GM21619 (cell line): ENCODE measurements around the gene SYTL3.
"Not testable (repeated sequence)": the region's sequence is repeated elsewhere in the genome, so short reads cannot be mapped to it uniquely, and the experiment has no call there.

Experiments used
- ATAC-seq: cut with Tn5 transposase; IDR thresholded peaks from one replicate; pipeline ENCODE4 v1.9.1; 2021; ENCODE audit not compliant: unreplicated experiment

SYTL3 gene

DNA sequence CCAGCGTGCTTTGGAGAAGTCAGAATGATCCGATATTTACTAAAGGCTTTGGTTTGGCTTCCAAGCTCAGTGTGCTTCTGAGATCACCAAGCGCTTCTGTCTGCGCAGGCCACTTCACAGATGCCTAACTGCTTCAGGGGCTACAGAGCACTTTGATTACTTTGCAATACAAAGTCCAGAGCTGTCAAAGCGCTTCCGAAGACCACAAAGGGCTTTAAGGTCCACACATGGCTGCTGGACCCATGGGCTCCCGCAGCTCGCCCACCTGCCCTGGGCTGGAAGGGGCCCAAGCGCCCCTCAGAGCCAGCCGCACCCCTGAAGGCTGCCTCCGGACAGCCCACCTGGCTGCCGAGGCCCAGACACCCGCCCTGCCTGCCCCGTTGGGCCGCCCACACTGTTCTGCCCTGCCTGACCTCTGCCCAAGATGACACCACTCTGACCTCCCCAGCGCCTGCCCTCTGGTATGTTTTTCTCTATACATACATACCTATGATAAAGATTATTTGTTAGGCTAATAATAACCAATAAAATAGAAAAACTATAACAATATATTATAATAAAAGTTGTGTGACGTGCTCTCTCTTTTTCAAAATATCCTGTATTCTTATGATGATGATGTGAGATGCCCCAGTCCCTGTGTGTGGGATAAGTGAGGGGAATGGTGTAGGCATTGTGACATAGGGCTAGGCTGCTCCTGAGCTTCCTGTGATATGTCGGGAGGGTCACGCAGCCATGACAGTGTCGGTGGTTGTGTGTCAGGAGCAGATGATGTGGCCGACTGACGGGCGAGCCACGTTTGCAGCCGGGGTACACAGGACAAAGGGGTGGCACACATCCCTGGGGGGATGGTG lies 27.9 kb upstream of the SYTL3 start:
- ATAC-seq, result no peak

DNA sequence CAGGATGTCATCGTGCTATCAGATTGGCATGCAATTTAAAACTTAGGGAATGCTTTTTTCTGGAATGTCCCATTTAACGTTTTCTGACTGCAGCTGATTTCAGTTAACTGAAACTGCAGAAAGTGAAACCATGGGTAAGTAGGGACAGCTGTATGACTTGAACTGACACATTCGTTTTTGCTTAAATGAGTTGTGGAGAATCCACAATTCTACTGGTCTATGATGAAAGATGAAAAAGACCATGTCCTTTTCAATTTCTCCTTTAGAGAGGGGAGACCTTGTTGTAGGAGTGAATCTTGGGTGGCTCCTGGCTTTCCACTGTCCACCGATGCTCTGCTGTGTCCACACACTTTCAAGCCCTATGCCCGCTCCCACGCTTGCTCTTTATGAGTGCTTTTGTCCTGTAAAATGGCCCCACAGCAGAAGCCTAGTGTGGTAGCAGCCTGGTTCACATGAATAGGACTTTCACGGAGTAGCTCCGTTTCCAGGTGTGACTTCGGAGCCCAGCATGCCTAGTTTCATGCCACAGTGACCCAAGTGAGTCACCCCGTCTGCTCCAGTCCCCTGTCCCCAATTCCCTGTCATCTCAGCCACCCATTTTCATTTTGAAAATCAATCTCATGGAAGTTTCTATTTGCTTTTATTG lies 27.2 kb upstream of the SYTL3 start:
- ATAC-seq, result no peak

DNA sequence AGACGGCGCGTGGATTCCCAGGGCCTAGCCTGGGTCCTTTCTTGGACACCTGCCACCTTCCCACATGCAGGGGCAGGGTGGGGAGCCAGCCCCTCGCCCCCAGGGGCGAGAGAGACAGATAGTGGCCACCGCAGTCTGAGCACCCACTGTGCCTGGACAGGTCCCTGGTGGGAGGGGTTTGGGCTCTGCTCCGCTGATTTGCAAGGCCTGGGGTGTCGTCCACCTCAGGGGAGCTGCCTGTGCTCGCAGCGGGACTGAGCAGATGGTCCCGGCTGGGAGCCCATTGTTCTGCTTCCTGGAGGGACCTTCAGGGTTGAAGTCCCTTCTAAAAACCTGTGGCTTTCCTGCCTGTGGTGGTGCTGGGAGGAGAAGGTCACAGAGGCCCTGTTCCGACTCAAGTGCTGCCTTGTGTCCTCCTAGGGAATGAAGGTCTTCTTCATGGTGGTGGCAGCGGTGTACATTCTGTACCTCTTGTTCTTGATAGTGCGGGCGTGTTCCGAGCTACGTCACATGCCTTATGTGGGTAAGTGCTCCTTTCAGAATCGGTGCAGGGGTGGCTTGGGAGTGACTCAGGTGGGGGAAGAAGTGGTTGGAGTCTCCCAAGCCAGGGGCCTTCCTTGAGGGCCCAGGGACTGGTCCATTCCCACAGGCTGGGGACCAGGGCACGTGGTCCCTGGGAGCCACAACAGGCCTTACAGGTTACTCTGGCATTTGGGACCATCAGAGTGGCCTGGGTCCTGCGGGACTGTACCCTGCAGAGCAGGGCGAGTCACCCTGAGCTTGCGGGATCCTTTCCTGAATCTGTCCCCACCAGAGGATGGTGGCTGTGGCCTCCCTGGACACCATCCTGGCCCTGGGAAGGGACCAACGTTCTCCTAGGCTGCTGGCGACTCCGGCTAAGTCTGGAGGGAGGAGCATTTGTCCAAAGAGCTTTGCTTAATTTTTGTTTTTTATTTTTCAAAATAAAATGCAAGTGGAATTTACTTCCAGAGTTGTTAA lies 24.9 kb upstream of the SYTL3 start:
- no peak for ATAC-seq

DNA sequence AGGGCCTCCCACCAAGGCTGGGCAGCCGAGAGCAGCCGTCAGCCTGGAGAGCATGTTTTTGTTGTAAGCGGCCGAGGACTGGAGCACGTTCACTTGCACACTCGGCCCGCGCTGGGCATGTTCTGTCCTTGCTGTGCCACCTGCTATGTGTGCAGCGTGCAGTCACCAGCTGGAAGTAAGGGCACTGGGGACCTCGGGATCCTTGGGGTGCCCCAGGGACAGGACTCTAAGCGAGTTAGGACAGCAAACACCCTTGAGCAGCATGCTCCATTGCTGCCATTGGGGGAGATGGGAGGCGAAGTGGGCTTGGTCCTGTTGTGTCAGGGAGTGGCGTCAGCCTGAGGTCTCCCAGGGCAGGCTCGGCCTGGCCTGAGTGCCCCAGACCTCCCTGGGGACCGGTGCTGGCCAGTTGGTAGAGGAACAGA lies 24.0 kb upstream of the SYTL3 start:
- no peak for ATAC-seq

DNA sequence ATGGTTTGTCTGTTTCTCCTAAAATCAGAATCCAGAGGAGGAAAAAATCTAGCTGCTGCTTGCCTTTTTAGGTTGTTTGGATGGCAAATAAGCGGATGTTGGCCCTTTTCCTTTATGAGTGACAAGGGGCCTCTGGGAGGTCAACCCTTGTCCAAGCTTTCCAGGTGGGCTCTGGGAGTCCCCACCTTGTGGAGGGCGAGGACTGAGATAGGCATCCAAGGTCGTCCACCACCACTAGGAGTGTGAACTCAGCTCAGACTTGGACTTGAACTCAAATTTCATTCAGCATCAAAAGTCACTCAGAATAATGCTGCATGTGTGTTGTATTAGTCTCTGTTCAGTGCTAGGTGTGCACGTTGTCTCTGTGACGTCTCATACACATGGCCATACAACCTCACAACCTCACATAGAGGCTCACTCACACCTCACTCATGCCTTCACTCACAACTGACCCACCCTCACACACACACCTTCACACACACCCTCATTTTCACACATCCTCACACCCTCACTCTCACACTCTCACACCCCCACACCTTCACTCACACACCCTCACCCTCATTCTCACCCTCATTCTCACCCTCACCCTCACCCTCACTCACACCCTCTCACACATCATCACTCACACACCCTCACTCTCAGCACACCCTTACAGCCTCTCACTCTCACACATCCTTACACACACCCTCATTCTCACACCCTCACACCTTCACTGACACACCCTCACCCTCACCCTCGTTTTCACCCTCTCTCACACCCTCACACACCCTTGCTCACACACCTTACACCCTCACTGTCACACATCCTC lies 23.3 kb upstream of the SYTL3 start:
- no peak for ATAC-seq

DNA sequence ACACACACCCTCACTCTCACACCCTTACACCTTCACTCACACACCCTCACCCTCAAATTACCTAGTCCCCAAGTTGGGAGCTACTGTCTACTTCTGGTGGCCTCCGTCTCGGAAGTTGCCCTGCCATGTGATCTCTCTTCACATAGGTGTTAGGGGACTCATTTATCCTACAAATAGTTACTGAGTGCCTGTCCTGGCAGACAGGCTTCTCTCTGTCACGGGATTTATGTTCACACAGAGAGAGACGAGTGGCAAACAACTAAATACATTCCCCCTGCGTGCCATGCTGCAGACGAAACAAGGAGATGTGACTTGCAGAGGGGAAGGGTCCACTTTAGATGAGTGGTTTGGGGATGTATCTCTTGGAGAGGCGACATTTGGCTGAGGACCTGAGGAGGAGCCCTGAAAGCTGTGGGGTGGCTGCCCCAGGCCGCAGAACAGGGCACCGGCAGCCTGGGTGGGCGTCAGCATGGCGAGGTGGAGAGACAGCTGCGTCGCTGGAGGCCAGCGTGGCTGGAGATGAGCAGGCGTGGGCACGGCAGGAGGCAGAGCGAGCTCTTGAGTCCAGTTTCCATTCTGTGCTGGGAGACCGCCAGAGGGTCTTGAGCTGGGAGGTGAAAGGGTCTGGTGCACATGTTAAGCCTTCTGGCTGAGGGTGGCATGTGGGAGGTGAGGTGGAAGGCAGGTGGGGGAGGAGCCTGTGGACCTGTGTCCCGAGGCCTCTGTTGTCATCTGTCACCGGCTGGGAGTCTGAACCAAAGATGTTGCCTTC lies 22.5 kb upstream of the SYTL3 start:
- no peak for ATAC-seq

DNA sequence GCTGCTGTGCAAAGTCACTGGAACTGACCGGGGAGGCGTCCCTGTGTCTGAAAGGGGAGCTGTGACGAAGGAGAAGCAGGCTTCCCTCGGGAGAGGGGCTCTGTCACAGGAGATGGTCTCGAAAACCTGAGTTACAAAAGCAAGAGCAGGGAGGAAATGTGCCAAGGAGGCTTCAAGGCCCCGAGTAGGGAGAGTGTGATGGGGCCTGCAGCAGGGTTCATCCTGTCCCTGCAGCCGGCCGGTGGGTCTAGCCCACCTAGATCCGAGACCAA lies 22.0 kb upstream of the SYTL3 start:
- no peak for ATAC-seq

DNA sequence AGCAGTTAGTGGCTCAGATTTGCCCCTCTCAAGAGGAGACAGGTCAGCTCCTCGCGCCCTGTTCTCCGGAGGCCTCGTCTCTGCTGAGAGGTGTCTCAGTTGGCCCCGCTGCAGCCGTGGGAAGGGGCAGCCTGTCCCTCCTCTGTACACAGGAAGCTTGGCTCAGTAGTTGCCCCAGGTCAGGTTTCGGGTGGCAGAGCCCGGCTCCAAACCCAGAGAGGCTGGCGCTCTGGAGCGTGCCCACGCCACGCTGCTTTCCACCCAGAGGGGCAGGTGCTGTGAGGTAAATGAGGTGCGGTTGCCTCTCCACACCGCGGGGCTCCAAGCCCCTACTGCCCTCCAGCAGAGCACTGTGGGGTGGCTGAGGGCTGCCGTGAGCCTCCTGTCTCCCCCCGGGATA lies 21.3 kb upstream of the SYTL3 start:
- no peak for ATAC-seq

DNA sequence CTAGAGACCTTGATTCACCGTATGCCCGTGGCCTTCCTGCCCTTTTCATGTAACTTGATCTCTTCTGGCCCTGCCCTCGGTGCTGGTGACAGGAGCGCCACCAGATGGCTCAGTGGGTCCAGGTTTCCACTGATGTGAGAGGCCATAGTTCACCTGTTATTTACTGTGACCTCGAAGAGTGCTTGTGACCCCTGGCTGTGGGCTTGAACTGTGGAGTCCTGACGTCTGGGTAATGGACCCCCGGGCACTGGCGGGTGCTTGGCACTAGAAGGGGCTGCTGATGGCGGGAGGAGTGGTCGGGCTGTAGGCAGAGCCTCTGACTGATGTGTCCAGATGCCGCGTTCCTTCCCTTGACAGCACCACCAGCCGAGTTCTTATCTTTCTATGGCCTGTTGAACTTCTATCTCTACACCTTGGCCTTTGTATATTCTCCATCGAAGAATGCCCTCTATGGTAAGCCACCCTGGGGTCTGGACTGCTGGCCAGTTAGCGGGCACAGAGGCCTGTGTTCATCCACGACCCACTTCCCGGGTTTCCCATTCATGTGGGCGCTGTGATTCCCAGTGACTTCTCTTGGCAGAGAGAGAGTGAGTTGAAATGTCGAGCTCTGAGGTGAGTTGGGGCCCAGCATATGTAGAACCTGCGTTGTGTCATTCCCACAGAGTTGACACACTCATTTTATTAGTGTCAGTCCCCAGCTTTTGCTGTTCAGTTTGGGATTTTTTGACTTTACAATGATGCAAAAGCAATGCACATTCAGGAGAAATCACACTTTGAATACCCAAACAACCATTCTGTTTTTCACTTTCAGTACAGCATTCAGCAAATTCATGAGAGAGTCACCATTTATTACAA lies 20.3 kb upstream of the SYTL3 start:
- ATAC-seq, result no peak

DNA sequence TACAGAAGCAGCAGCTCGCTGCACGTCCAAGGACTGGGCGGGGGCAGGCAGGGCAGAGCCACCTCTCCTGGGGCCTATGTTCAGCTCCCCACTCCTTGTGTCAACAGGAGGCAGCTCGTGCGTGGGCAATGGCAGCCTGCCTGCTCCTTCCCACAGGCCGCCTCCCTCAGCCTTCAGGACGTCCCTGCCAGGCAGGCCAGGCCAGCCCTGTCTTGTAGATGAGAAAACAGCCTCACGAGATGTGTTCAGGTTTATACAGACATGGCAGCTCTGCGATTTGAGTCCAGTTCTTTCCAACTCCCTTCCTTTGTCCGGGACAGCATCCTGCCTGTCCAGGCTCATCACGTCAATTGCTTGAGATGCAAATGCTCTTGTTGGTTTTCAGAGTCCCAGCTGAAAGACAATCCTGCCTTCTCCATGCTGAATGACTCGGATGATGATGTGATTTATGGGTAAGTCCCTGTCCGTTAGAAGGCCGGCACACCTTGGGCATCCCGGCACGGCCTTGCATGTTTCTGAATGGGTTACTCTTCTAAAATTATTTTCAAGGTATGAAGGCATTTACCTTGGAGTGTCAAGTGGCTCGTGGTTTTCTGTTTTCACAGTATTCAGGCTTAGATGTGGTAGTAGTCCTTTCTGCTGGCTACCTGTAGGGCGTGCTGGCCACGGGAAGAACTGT lies 18.8 kb upstream of the SYTL3 start:
- ATAC-seq, result no peak

DNA sequence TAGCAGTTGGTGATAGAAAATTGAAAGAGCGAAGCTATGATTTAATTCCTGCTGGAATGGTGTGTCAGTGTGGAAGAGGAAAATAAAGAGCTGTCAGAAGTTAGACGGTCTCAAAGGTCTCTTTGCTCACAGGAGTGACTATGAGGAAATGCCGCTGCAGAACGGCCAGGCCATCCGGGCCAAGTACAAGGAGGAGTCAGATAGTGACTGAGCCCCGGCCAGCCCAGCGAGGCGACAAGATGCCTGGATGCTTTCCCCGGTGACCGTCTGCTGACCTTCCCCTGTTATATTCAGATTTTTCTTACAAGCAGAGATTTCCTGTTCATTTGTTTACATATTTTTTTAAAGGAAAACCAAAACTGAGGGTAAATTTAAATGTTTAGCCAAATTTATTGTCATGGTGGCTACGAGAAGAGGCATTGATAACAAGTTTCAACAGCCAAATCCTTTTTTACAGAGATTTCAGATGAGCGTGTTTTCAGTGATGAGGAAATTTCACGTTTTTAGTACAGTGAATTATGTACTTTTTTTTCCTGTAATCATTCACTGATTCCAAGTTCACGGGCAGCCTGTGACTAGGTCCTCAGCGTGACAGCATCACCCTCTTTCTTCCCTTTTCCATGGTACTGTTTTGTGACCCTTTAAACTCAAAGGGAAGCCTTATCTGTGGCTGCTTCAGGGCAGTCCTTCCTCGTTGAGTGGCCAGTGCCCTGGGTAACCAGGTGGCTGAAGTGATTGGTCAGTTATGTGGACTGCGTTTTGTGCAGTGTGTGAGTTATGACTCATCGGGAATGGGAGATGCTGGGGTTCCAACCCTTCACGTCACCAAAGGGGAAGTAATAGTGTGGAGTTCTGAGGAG lies 17.9 kb upstream of the SYTL3 start:
- ATAC-seq, result no peak

DNA sequence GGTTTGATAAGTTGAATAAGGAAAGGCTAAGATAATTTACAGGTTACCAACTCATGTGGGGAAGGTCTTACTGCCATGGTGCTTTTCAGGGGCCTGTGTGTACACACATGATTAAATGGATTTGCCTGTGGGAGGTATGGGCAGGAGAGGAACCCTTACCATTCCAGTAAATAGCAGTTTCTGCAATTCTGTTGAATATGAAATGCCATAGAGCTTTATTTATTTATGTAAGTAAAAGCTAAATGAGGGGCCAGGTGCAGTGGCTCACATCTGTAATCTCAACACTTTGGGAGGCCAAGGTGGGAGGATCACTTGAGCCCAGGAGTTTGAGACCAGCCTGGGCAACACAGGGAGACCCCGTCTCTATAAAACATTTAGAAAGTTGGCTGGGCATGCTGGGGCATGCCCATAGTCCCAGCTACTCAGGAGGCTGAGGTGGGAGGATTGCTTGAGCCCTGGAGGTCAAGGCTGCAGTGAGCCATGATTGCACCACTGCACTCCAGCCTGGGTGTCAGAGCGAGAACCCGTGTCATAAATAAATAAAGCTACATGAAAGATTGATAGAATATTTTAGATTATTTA lies 17.2 kb upstream of the SYTL3 start:
- ATAC-seq, result not testable (repeated sequence)

DNA sequence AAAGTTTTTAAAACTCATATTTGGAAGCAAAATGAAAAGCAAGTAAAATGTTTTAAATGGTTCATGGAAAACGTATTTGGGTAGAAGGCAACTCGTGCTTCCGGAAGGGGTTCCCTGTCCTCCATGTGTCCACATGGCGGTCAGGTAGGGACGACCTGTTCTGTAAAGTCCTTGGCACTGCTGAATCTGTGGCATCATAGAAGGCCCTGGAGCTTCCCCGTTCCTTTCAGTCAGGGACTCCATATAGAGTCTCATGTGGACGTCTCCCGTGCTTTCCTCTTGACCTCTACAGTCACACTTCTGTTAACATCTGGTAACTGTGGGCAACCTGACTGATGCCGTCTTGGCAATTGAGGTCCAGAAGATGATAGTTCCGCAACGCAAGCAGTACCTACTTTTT lies 16.7 kb upstream of the SYTL3 start:
- no peak for ATAC-seq

DNA sequence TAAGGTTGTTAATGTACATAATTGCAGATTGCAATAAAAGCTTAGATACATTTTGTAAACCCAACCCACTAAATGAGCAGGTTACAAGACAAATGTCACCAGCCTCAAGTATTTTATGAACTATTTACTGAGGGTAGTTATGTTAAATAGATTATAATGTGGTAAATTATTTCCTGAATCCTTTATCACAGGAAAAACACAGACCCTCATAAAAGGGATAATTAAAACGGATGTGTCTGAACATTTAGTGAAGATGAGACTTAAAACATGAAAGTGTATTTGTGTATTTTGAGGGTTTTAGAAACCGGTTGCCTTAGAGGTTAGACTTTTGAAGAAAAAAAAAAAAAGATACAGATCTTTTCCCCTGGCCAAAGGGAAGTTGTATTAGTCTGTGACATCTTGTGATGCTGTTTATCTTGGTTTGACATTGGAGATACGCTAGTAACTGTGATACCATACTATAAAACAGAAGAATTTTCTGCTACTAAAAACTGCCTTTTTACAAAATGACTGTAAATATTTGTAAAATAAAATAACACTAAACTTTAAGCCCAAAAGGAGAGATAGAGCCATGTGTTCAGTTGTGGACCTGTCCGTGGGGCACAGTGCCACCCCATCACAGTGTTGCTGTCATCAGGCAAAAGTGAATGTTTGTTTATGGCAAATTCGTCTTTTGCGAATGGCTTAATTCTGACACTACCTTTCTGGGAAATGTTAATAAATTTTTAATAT lies 15.0 kb upstream of the SYTL3 start:
- ATAC-seq, result no peak

DNA sequence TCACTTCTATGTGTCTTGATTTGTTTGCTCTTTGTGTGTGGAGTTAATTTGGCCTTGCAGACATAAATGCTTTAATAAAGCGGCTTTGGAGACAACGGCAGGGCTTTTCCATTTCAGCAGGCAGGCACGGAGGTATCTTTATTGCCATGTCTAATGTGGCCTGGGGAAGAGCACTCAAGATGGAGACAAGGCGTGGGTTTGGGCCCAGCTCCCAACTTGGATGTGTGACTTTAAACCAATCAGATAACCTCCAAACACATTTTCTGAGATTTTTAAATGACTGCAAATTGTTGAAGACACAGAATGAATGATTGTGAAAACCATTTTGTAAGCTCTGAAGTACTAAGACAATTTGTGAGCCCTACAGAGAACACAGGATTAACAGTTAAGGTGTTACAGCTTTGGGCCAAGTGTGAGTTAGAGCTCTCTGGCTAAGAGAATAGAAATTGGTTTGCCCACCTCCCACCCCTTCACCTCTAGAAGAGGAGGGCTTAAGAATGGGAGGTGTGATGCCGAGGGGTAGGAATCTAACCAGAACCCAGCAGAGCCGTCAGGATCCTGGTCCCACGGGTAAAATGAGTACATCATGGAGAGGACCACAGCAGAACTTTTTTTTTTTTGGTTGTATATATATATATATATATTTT lies 14.3 kb upstream of the SYTL3 start:
- ATAC-seq, result no peak

DNA sequence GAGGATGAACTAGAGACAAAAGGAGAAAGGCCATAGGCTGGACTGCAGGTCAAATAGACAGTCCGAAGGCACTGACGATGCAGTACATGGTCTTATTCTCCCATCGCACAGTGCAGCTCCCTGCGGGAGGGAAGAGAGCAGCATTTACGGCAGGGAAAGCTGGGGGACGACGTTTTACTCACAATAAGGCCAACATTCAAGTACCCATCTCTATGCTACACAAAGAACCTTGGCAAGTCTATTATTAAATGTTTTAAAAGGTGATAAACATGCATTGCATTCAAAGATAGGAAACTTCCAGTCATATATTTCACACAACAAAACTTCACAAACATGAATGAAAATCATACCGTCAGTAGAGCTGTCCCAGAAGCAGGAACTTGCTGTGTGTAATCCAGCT lies 13.1 kb upstream of the SYTL3 start:
- no peak for ATAC-seq
